Stimulated activated CD4-positive, alpha-beta T cell treated with anti-CD3 and anti-CD28 coated beads, Interleukin-4, amount 100 ng/mL, for 48 hours (primary cell): ENCODE measurements around the gene ITGB8.

Experiments
- DNase-seq, 2 donors: peaks; one replicate each; pipeline ENCODE4 v3.0.0-alpha.2; 2020; ENCODE audit warnings: low read depth in 2 of 2

ITGB8 gene

GRCh38 chr7:20417675-20418382, 87.1 kb downstream of the ITGB8 start:
- no peak for DNase-seq

GRCh38 chr7:20424500-20424899, 93.8 kb downstream of the ITGB8 start:
- DNase-seq = no peak

- DNase-seq = no peak
Measured at GRCh38 chr7:20430664-20431063, 100.0 kb downstream of the ITGB8 start.

- DNase-seq = no peak
Measured at GRCh38 chr7:20431146-20431545, 100.4 kb downstream of the ITGB8 start.

GRCh38 chr7:20432071-20432470, 101.4 kb downstream of the ITGB8 start:
- no peak for DNase-seq

GRCh38 chr7:20435305-20435704, 104.6 kb downstream of the ITGB8 start:
- DNase-seq = no peak

GRCh38 chr7:20438248-20438647, 107.5 kb downstream of the ITGB8 start:
- DNase-seq = no peak

GRCh38 chr7:20438694-20439376, 108.1 kb downstream of the ITGB8 start:
- no peak for DNase-seq

GRCh38 chr7:20439416-20440185, 108.9 kb downstream of the ITGB8 start:
- no peak for DNase-seq

- peak in 1 of 2 donors; percentile 2 for DNase-seq
Measured at GRCh38 chr7:20440472-20441105, 109.9 kb downstream of the ITGB8 start.

- no peak for DNase-seq
Measured at GRCh38 chr7:20441346-20441745, 110.6 kb downstream of the ITGB8 start.

- DNase-seq = no peak
Measured at GRCh38 chr7:20441991-20442441, 111.3 kb downstream of the ITGB8 start.

- no peak for DNase-seq
Measured at GRCh38 chr7:20442951-20443350, 112.3 kb downstream of the ITGB8 start.

- no peak for DNase-seq
Measured at GRCh38 chr7:20444030-20444800, 113.5 kb downstream of the ITGB8 start.

GRCh38 chr7:20447021-20447650, 116.4 kb downstream of the ITGB8 start:
- DNase-seq = no peak

GRCh38 chr7:20449176-20449575, 118.5 kb downstream of the ITGB8 start:
- no peak for DNase-seq

GRCh38 chr7:20450536-20450935, 119.8 kb downstream of the ITGB8 start:
- DNase-seq = no peak

- DNase-seq = no peak
Measured at GRCh38 chr7:20454202-20454601, 123.5 kb downstream of the ITGB8 start.

GRCh38 chr7:20456701-20457100, 126.0 kb downstream of the ITGB8 start:
- no peak for DNase-seq

- no peak for DNase-seq
Measured at GRCh38 chr7:20458521-20458920, 127.8 kb downstream of the ITGB8 start.

- no peak for DNase-seq
Measured at GRCh38 chr7:20459419-20459818, 128.7 kb downstream of the ITGB8 start.
